K562 (cell line): ENCODE data around the gene MRPS6.

ENCODE experiments used
- ARID3A ChIP-seq: IDR thresholded peaks from 2 replicates; pipeline ENCODE4 v1.6.1; 2012; ENCODE audit warnings: low read depth, low read length, improper control_type of control experiment, borderline replicate concordance
- CC2D1A ChIP-seq: fragments of 450-650 bp; IDR thresholded peaks from 2 replicates; pipeline ENCODE4 v1.6.1; 2017; ENCODE audit warnings: mild to moderate bottlenecking
- CTCF ChIP-seq, 3 experiments: IDR thresholded peaks in 2 of 3; conservative IDR thresholded peaks in 1 of 3; 2 replicates each; pipeline ENCODE4 v1.5.1; 2011 to 2012; ENCODE audit warnings: low read length in 3 of 3, mild to moderate bottlenecking in 3 of 3, control low read depth in 2 of 3, improper control_type of control experiment in 1 of 3, inconsistent platforms in 1 of 3, low read depth in 1 of 3, mixed read lengths in 1 of 3, moderate library complexity in 1 of 3; ENCODE audit not compliant: insufficient read depth in 2 of 3
- NFRKB ChIP-seq: fragments of 450-650 bp; IDR thresholded peaks from 2 replicates; pipeline ENCODE4 v1.6.1; 2016; ENCODE audit warnings: low read depth
- SIN3A ChIP-seq, 2 experiments: fragments of 150-350 bp in 1 of 2; IDR thresholded peaks; 2 replicates each; pipeline ENCODE4 v1.6.1; 2011 to 2016; ENCODE audit warnings: borderline replicate concordance in 2 of 2, low read depth in 2 of 2, low read length in 2 of 2, mild to moderate bottlenecking in 2 of 2, moderate library complexity in 2 of 2; ENCODE audit not compliant: control insufficient read depth in 1 of 2
- TRIM28 ChIP-seq: fragments of 450-650 bp; IDR thresholded peaks from 2 replicates; pipeline ENCODE4 v1.6.1; 2017
- ZFX ChIP-seq: sonication (generic); formaldehyde crosslinking; IDR thresholded peaks from 2 replicates; pipeline ENCODE4 v1.8.0; 2022; ENCODE audit warnings: mild to moderate bottlenecking, missing genetic modification reagents, moderate library complexity
- ZNF12 ChIP-seq: sonication (generic); formaldehyde crosslinking; IDR thresholded peaks from 2 replicates; pipeline ENCODE4 v1.4.0; 2020; ENCODE audit warnings: mild to moderate bottlenecking, missing genetic modification reagents
- ZNF274 ChIP-seq: IDR thresholded peaks from 2 replicates; pipeline ENCODE4 v1.6.1; 2011; ENCODE audit warnings: low read depth, mild to moderate bottlenecking, low read length, moderate library complexity, borderline replicate concordance
- ZNF449 ChIP-seq: fragments of 250-450 bp; sonication (Bioruptor Pico); IDR thresholded peaks from 2 replicates; pipeline ENCODE4 v1.8.0; 2022; ENCODE audit warnings: moderate library complexity, mild to moderate bottlenecking, inconsistent platforms

- TF ChIP-seq ZNF274 = no peak
- TF ChIP-seq TRIM28 = no peak
- TF ChIP-seq ZFX (CRISPR knock-in tag) = no peak
- TF ChIP-seq SIN3A (IDR thresholded peaks at IDR 0.05; ENCODE audit: borderline replicate concordance in 2 of 2, control insufficient read depth in 1 of 2, low read depth in 2 of 2, low read length in 2 of 2) = no peak
- no peak for TF ChIP-seq CTCF (IDR thresholded peaks at IDR 0.05 in 2 of 3, conservative IDR thresholded peaks at IDR 0.05 in 1 of 3; ENCODE audit: insufficient read depth in 2 of 3, low read depth in 1 of 3, low read length in 3 of 3)
- no peak for TF ChIP-seq CC2D1A
- no peak for TF ChIP-seq ZNF12 (CRISPR knock-in tag)
- TF ChIP-seq ZNF449 (CRISPR knock-in tag) = no peak
- no peak for TF ChIP-seq ARID3A
- TF ChIP-seq NFRKB = no peak
Measured at GRCh38 chr21:34085129-34085528, 11.8 kb downstream of the MRPS6 start.
